Suprapubic skin (tissue), 4 donors: Measurements from ENCODE around the gene SAMM50.

Source experiments
- CTCF ChIP-seq, 2 donors: fragments of 200-600 bp in 1 of 2; fragments of 450-650 bp in 1 of 2; sonication (generic) in 1 of 2; IDR thresholded peaks; one replicate each; pipeline ENCODE4 v1.5.1; 2016 to 2019; ENCODE audit warnings: antibody characterized with exemption in 2 of 2, mild to moderate bottlenecking in 1 of 2, moderate library complexity in 1 of 2
- EP300 ChIP-seq: sonication (generic); formaldehyde crosslinking; IDR thresholded peaks from one replicate; pipeline ENCODE4 v1.6.1; 2017; ENCODE audit warnings: antibody characterized with exemption
- POLR2A ChIP-seq, 2 donors: fragments of 450-650 bp; IDR thresholded peaks; one replicate each; pipeline ENCODE4 v1.6.1; 2017; ENCODE audit warnings: antibody characterized with exemption in 2 of 2, mild to moderate bottlenecking in 2 of 2, moderate library complexity in 2 of 2
- POLR2AphosphoS5 ChIP-seq, 3 donors: sonication (generic); formaldehyde crosslinking; IDR thresholded peaks; one replicate each; pipeline ENCODE4 v1.6.1; 2017; ENCODE audit warnings: antibody characterized with exemption in 3 of 3

- TF ChIP-seq POLR2A (IDR thresholded peaks at IDR 0.05) (no peak), CTCF (IDR thresholded peaks at IDR 0.05) (no peak), POLR2AphosphoS5 (IDR thresholded peaks at IDR 0.05) (no peak), EP300 (no peak)
Observed at GRCh38 chr22:43971112-43971511, 15.9 kb downstream of the SAMM50 start.
